Measurements from ENCODE around the gene NTM.

The NTM gene

GRCh38 chr11:131817687-131818188, 447.3 kb downstream of the NTM start:
- H3K27ac ChIP-seq: no peak overlapping the region
- H3K4me3 ChIP-seq: no peak overlapping the region

GRCh38 chr11:131819865-131820264, 449.4 kb downstream of the NTM start:
- Histone ChIP-seq H3K4me3 (no peak overlapping the region), H3K27ac (no peak overlapping the region)

- no peak overlapping the region for H3K4me3 ChIP-seq
- H3K27ac ChIP-seq: no peak overlapping the region
Observed at GRCh38 chr11:131822506-131822905, 452.1 kb downstream of the NTM start.

GRCh38 chr11:131823772-131824171, 453.4 kb downstream of the NTM start:
- H3K4me3 ChIP-seq: no peak overlapping the region
- no peak overlapping the region for H3K27ac ChIP-seq

- Histone ChIP-seq H3K27ac (no peak overlapping the region), H3K4me3 (no peak overlapping the region)
Observed at GRCh38 chr11:131824771-131825170, 454.4 kb downstream of the NTM start.

GRCh38 chr11:131827430-131827829, 457.0 kb downstream of the NTM start:
- H3K27ac ChIP-seq: no peak overlapping the region
- no peak overlapping the region for H3K4me3 ChIP-seq

- H3K27ac ChIP-seq: no peak overlapping the region
- H3K4me3 ChIP-seq: no peak overlapping the region
Observed at GRCh38 chr11:131829725-131830124, 459.3 kb downstream of the NTM start.

- Histone ChIP-seq H3K27ac (no peak overlapping the region), H3K4me3 (no peak overlapping the region)
Observed at GRCh38 chr11:131832079-131832478, 461.7 kb downstream of the NTM start.

GRCh38 chr11:131833366-131833765, 463.0 kb downstream of the NTM start:
- Histone ChIP-seq H3K27ac (no peak overlapping the region), H3K4me3 (no peak overlapping the region)

GRCh38 chr11:131837562-131837961, 467.1 kb downstream of the NTM start:
- no peak overlapping the region for H3K27ac ChIP-seq
- no peak overlapping the region for H3K4me3 ChIP-seq

GRCh38 chr11:131838016-131838415, 467.6 kb downstream of the NTM start:
- Histone ChIP-seq H3K4me3 (no peak overlapping the region), H3K27ac (no peak overlapping the region)

GRCh38 chr11:131839326-131839725, 468.9 kb downstream of the NTM start:
- Histone ChIP-seq H3K27ac (no peak overlapping the region), H3K4me3 (no peak overlapping the region)

- no peak overlapping the region for H3K27ac ChIP-seq
- H3K4me3 ChIP-seq: no peak overlapping the region
Observed at GRCh38 chr11:131840545-131840944, 470.1 kb downstream of the NTM start.

GRCh38 chr11:131841028-131841427, 470.6 kb downstream of the NTM start:
- Histone ChIP-seq H3K4me3 (no peak overlapping the region), H3K27ac (no peak overlapping the region)

GRCh38 chr11:131841925-131842635, 471.7 kb downstream of the NTM start:
- Histone ChIP-seq H3K27ac (no peak overlapping the region), H3K4me3 (no peak overlapping the region)

- Histone ChIP-seq H3K4me3 (no peak overlapping the region), H3K27ac (no peak overlapping the region)
Observed at GRCh38 chr11:131845255-131845654, 474.8 kb downstream of the NTM start.

- H3K27ac ChIP-seq: no peak overlapping the region
- H3K4me3 ChIP-seq: no peak overlapping the region
Observed at GRCh38 chr11:131849485-131849884, 479.1 kb downstream of the NTM start.

- Histone ChIP-seq H3K27ac (no peak overlapping the region), H3K4me3 (no peak overlapping the region)
Observed at GRCh38 chr11:131850507-131850906, 480.1 kb downstream of the NTM start.

- H3K27ac ChIP-seq: no peak overlapping the region
- H3K4me3 ChIP-seq: no peak overlapping the region
Observed at GRCh38 chr11:131851964-131852755, 481.7 kb downstream of the NTM start.

GRCh38 chr11:131852757-131853156, 482.3 kb downstream of the NTM start:
- no peak overlapping the region for H3K27ac ChIP-seq
- H3K4me3 ChIP-seq: no peak overlapping the region

- Histone ChIP-seq H3K27ac (no peak overlapping the region), H3K4me3 (no peak overlapping the region)
Observed at GRCh38 chr11:131854391-131854790, 484.0 kb downstream of the NTM start.

All from skin epidermis (tissue), 12 donors.